ENCODE results near the gene APOD.

DNA sequence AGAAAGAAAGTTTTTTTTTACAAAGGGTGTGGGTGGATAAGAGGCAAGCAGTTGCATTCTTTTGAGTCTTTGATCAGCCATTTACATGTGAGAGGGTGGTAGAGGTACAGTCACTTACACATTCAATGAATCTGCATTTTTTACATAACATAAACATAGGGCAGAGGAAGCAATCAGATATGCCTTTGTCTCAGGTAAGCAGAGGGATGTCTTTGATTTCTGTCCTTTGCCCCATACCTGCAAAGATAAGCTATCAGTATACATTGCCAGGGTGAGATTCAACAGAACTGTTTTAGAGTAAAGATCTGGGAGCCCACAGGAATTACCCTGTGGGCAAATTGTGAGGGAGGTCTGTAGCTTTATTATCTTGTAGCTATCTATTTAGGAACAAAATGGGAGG, 35.2 kb downstream of the APOD start:
- no peak for TF ChIP-seq POLR2A (IDR thresholded peaks at IDR 0.05)
- TF ChIP-seq, protein P1, sequence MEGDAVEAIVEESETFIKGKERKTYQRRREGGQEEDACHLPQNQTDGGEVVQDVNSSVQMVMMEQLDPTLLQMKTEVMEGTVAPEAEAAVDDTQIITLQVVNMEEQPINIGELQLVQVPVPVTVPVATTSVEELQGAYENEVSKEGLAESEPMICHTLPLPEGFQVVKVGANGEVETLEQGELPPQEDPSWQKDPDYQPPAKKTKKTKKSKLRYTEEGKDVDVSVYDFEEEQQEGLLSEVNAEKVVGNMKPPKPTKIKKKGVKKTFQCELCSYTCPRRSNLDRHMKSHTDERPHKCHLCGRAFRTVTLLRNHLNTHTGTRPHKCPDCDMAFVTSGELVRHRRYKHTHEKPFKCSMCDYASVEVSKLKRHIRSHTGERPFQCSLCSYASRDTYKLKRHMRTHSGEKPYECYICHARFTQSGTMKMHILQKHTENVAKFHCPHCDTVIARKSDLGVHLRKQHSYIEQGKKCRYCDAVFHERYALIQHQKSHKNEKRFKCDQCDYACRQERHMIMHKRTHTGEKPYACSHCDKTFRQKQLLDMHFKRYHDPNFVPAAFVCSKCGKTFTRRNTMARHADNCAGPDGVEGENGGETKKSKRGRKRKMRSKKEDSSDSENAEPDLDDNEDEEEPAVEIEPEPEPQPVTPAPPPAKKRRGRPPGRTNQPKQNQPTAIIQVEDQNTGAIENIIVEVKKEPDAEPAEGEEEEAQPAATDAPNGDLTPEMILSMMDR (IDR thresholded peaks at IDR 0.05), result no peak
